ENCODE data around the gene REXO1. TPM values are rescaled to one million over a fixed set of nuclear protein-coding genes. Genes with fewer than 3 reads are reported as not detected.

The REXO1 gene
- total RNA-seq, 1 experiment from 2014 or later = 52.1 TPM

GRCh38 chr19:1851654-1852580 lies 3.6 kb upstream of the REXO1 start:
- Histone ChIP-seq H3K4me3 (ENCODE audit: low read depth in 2 of 2, low read length in 2 of 2) (no peak overlapping the region), H3K27me3 (ENCODE audit: control insufficient read depth, insufficient read depth, low read length) (no peaks in the 10 kb centered on the region), H3K36me3 (ENCODE audit: control insufficient read depth, insufficient read depth, low read length) (peaks cover 6% of the 10 kb centered on the region; the same call in 1 of the 2 replicates), H3K4me1 (ENCODE audit: control insufficient read depth, insufficient read depth, low read length) (peaks cover 36% of the 10 kb centered on the region), H3K27ac (ENCODE audit: low read length) (peak overlapping the region; percentile 17; the same call in 1 of the 2 replicates), H3K9me3 (ENCODE audit: control insufficient read depth, insufficient read depth, low read depth, low read length) (no peaks in the 10 kb centered on the region)
- no TSS peak for BruUV-seq (replicated peaks)
- ChIA-PET CTCF (no interaction called here), POLR2A (interaction anchor here (0.5 kb wide), 1 partner anchor 11 kb away, joined by 3 read pairs; no protein-coding TSS in a partner anchor)
- in situ Hi-C loops (cut with HindIII; ENCODE audit: low pct_unique_long_range_greater_than_20kb, low sequenced_read_pairs) (no loop called here), intact Hi-C loops (cut with micrococcal nuclease; ENCODE audit: unreplicated experiment) (no loop called here)
- ATAC-seq = no peak
- TF ChIP-seq TCF7L2 (IDR thresholded peaks at IDR 0.05; ENCODE audit: low read depth, low read length) = no peak
- TF ChIP-seq REST (IDR thresholded peaks at IDR 0.05; ENCODE audit: insufficient read depth in 1 of 2, low read depth in 2 of 2, low read length in 1 of 2) = no peak
- TF ChIP-seq POLR2AphosphoS5 (IDR thresholded peaks at IDR 0.05; ENCODE audit: low read depth, low read length) = no peak
- TF ChIP-seq SIN3A (IDR thresholded peaks at IDR 0.05; ENCODE audit: borderline replicate concordance, insufficient read depth, low read depth, low read length) = no peak
- TF ChIP-seq CTCF (IDR thresholded peaks at IDR 0.05) = no peak
- no peak for DNase-seq (ENCODE audit: low read depth, low spot score)

GRCh38 chr19:1850809-1851653 lies 2.7 kb upstream of the REXO1 start:
- H3K27me3 ChIP-seq (ENCODE audit: control insufficient read depth, insufficient read depth, low read length) = no peaks in the 10 kb centered on the region
- in situ Hi-C loops (cut with HindIII; ENCODE audit: low pct_unique_long_range_greater_than_20kb, low sequenced_read_pairs) (no loop called here), intact Hi-C loops (cut with micrococcal nuclease; ENCODE audit: unreplicated experiment) (no loop called here)
- no peak overlapping the region for H3K27ac ChIP-seq (ENCODE audit: low read length)
- ATAC-seq = no peak
- peaks cover 6% of the 10 kb centered on the region; the same call in 1 of the 2 replicates for H3K36me3 ChIP-seq (ENCODE audit: control insufficient read depth, insufficient read depth, low read length)
- DNase-seq (ENCODE audit: low read depth, low spot score) = no peak
- CTCF ChIA-PET = no interaction called here
- no peak overlapping the region for H3K4me3 ChIP-seq (ENCODE audit: low read depth in 2 of 2, low read length in 2 of 2)
- H3K4me1 ChIP-seq (ENCODE audit: control insufficient read depth, insufficient read depth, low read length) = peaks cover 40% of the 10 kb centered on the region
- POLR2A ChIA-PET = no interaction called here
- TF ChIP-seq CTCF (IDR thresholded peaks at IDR 0.05) (peak; percentile 57), TCF7L2 (IDR thresholded peaks at IDR 0.05; ENCODE audit: low read depth, low read length) (no peak)
- no TSS peak for BruUV-seq (replicated peaks)
- no peaks in the 10 kb centered on the region for H3K9me3 ChIP-seq (ENCODE audit: control insufficient read depth, insufficient read depth, low read depth, low read length)

Measured in Panc1 (cell line).